ENCODE results near the gene ALPP. TPM values are rescaled to one million over a fixed set of nuclear protein-coding genes. Genes with fewer than 3 reads are reported as not detected.
"Not testable (repeated sequence)": the region's sequence is repeated elsewhere in the genome, so short reads cannot be mapped to it uniquely, and the experiment has no call there.

The ALPP gene
- total RNA-seq (2012; rRNA removed) = not detected in 2 replicates

- H3K27me3 ChIP-seq (ENCODE audit: control insufficient read depth, insufficient read depth, low read length) = peaks cover 34% of the 10 kb centered on the region
- H3K9ac ChIP-seq (ENCODE audit: low read depth, low read length); H3K36me3 ChIP-seq (ENCODE audit: insufficient read depth, low read length); H3K4me3 ChIP-seq (ENCODE audit: low read length); H3K9me3 ChIP-seq (replicated peaks; ENCODE audit: low read length); H3K4me2 ChIP-seq (ENCODE audit: low read length); H3K4me1 ChIP-seq (ENCODE audit: control insufficient read depth, insufficient read depth, low read length): not testable (repeated sequence)
Measured at GRCh38 chr2:232378735-232379151, at the start of gene ALPP. TSS of gene ALPP (plus strand) at chr2:232378751. CDS start at chr2:232378803, 52 bp downstream.

- Histone ChIP-seq H3K4me1 (ENCODE audit: control insufficient read depth, insufficient read depth, low read length) (no peaks in the 10 kb centered on the region), H3K27me3 (ENCODE audit: control insufficient read depth, insufficient read depth, low read length) (no peaks in the 10 kb centered on the region), H3K36me3 (ENCODE audit: insufficient read depth, low read length) (no peaks in the 10 kb centered on the region), H3K4me2 (ENCODE audit: low read length) (no peak overlapping the region), H3K9ac (ENCODE audit: low read depth, low read length) (no peak overlapping the region), H3K4me3 (ENCODE audit: low read length) (no peak overlapping the region), H3K9me3 (replicated peaks; ENCODE audit: low read length) (no peaks in the 10 kb centered on the region)
Measured at GRCh38 chr2:232329716-232330067, 48.9 kb upstream of the ALPP start.

GRCh38 chr2:232330068-232330999 lies 48.2 kb upstream of the ALPP start:
- Histone ChIP-seq H3K4me3 (ENCODE audit: low read length) (no peak overlapping the region), H3K4me1 (ENCODE audit: control insufficient read depth, insufficient read depth, low read length) (no peaks in the 10 kb centered on the region), H3K4me2 (ENCODE audit: low read length) (no peak overlapping the region), H3K9ac (ENCODE audit: low read depth, low read length) (no peak overlapping the region), H3K9me3 (replicated peaks; ENCODE audit: low read length) (no peaks in the 10 kb centered on the region), H3K27me3 (ENCODE audit: control insufficient read depth, insufficient read depth, low read length) (no peaks in the 10 kb centered on the region), H3K36me3 (ENCODE audit: insufficient read depth, low read length) (no peaks in the 10 kb centered on the region)

- H3K36me3 ChIP-seq (ENCODE audit: insufficient read depth, low read length); H3K27me3 ChIP-seq (ENCODE audit: control insufficient read depth, insufficient read depth, low read length); H3K4me2 ChIP-seq (ENCODE audit: low read length); H3K4me1 ChIP-seq (ENCODE audit: control insufficient read depth, insufficient read depth, low read length); H3K9ac ChIP-seq (ENCODE audit: low read depth, low read length); H3K9me3 ChIP-seq (replicated peaks; ENCODE audit: low read length); H3K4me3 ChIP-seq (ENCODE audit: low read length): not testable (repeated sequence)
Measured at GRCh38 chr2:232331061-232331460, 47.5 kb upstream of the ALPP start.

- not testable (repeated sequence) for H3K4me2 ChIP-seq (ENCODE audit: low read length); H3K4me3 ChIP-seq (ENCODE audit: low read length); H3K9ac ChIP-seq (ENCODE audit: low read depth, low read length); H3K4me1 ChIP-seq (ENCODE audit: control insufficient read depth, insufficient read depth, low read length); H3K9me3 ChIP-seq (replicated peaks; ENCODE audit: low read length); H3K36me3 ChIP-seq (ENCODE audit: insufficient read depth, low read length); H3K27me3 ChIP-seq (ENCODE audit: control insufficient read depth, insufficient read depth, low read length)
Measured at GRCh38 chr2:232331641-232332040, 46.9 kb upstream of the ALPP start.

GRCh38 chr2:232332244-232332939 lies 46.2 kb upstream of the ALPP start:
- not testable (repeated sequence) for H3K27me3 ChIP-seq (ENCODE audit: control insufficient read depth, insufficient read depth, low read length); H3K36me3 ChIP-seq (ENCODE audit: insufficient read depth, low read length); H3K4me3 ChIP-seq (ENCODE audit: low read length); H3K4me1 ChIP-seq (ENCODE audit: control insufficient read depth, insufficient read depth, low read length); H3K4me2 ChIP-seq (ENCODE audit: low read length); H3K9ac ChIP-seq (ENCODE audit: low read depth, low read length); H3K9me3 ChIP-seq (replicated peaks; ENCODE audit: low read length)

GRCh38 chr2:232332940-232333259 lies 45.7 kb upstream of the ALPP start:
- H3K4me3 ChIP-seq (ENCODE audit: low read length) = no peak overlapping the region
- no peaks in the 10 kb centered on the region for H3K27me3 ChIP-seq (ENCODE audit: control insufficient read depth, insufficient read depth, low read length)

GRCh38 chr2:232333361-232334135 lies 45.0 kb upstream of the ALPP start:
- H3K27me3 ChIP-seq (ENCODE audit: control insufficient read depth, insufficient read depth, low read length) = no peaks in the 10 kb centered on the region
- H3K4me1 ChIP-seq (ENCODE audit: control insufficient read depth, insufficient read depth, low read length) = no peaks in the 10 kb centered on the region
- H3K36me3 ChIP-seq (ENCODE audit: insufficient read depth, low read length) = no peaks in the 10 kb centered on the region
- no peak overlapping the region for H3K9ac ChIP-seq (ENCODE audit: low read depth, low read length)
- H3K4me2 ChIP-seq (ENCODE audit: low read length) = no peak overlapping the region
- no peaks in the 10 kb centered on the region for H3K9me3 ChIP-seq (replicated peaks; ENCODE audit: low read length)
- H3K4me3 ChIP-seq (ENCODE audit: low read length) = no peak overlapping the region

More at GRCh38 chr2:232332940-232333259, 45.7 kb upstream of the ALPP start:
- Histone ChIP-seq H3K36me3 (ENCODE audit: insufficient read depth, low read length) (no peaks in the 10 kb centered on the region), H3K9ac (ENCODE audit: low read depth, low read length) (no peak overlapping the region), H3K4me2 (ENCODE audit: low read length) (no peak overlapping the region), H3K9me3 (replicated peaks; ENCODE audit: low read length) (no peaks in the 10 kb centered on the region), H3K4me1 (ENCODE audit: control insufficient read depth, insufficient read depth, low read length) (no peaks in the 10 kb centered on the region)

GRCh38 chr2:232334136-232334884 lies 44.2 kb upstream of the ALPP start:
- H3K9ac ChIP-seq (ENCODE audit: low read depth, low read length); H3K4me3 ChIP-seq (ENCODE audit: low read length); H3K9me3 ChIP-seq (replicated peaks; ENCODE audit: low read length); H3K4me2 ChIP-seq (ENCODE audit: low read length); H3K27me3 ChIP-seq (ENCODE audit: control insufficient read depth, insufficient read depth, low read length); H3K4me1 ChIP-seq (ENCODE audit: control insufficient read depth, insufficient read depth, low read length); H3K36me3 ChIP-seq (ENCODE audit: insufficient read depth, low read length): not testable (repeated sequence)

GRCh38 chr2:232334885-232335205 lies 43.7 kb upstream of the ALPP start:
- not testable (repeated sequence) for H3K9me3 ChIP-seq (replicated peaks; ENCODE audit: low read length); H3K36me3 ChIP-seq (ENCODE audit: insufficient read depth, low read length); H3K4me2 ChIP-seq (ENCODE audit: low read length); H3K9ac ChIP-seq (ENCODE audit: low read depth, low read length); H3K27me3 ChIP-seq (ENCODE audit: control insufficient read depth, insufficient read depth, low read length); H3K4me3 ChIP-seq (ENCODE audit: low read length); H3K4me1 ChIP-seq (ENCODE audit: control insufficient read depth, insufficient read depth, low read length)

GRCh38 chr2:232335206-232335858 lies 43.2 kb upstream of the ALPP start:
- H3K9ac ChIP-seq (ENCODE audit: low read depth, low read length); H3K4me2 ChIP-seq (ENCODE audit: low read length); H3K9me3 ChIP-seq (replicated peaks; ENCODE audit: low read length); H3K36me3 ChIP-seq (ENCODE audit: insufficient read depth, low read length); H3K4me3 ChIP-seq (ENCODE audit: low read length); H3K4me1 ChIP-seq (ENCODE audit: control insufficient read depth, insufficient read depth, low read length); H3K27me3 ChIP-seq (ENCODE audit: control insufficient read depth, insufficient read depth, low read length): not testable (repeated sequence)

Measured in skeletal muscle satellite cell (primary cell).